Gastroesophageal sphincter (tissue), 4 donors: ENCODE measurements around the gene FANCI. TPM values are rescaled to one million over a fixed set of nuclear protein-coding genes. Genes with fewer than 3 reads are reported as not detected.

ENCODE experiments used
- ATAC-seq: fragments of 150-250 bp; one replicate; pipeline ENCODE4 v1.9.1; 2016; ENCODE audit warnings: mild to moderate bottlenecking, moderate library complexity
- H3K27ac ChIP-seq, 4 donors: fragments of 200-600 bp; sonication (generic) in 3 of 4; 1 replicate in 3 of 4; 2 replicates in 1 of 4; pipeline ENCODE4 v1.5.1; 2016 to 2019
- H3K27me3 ChIP-seq: fragments of 200-600 bp; sonication (generic); one replicate; pipeline ENCODE4 v1.5.1; 2019
- H3K36me3 ChIP-seq, 2 donors: fragments of 200-600 bp; sonication (generic); one replicate each; pipeline ENCODE4 v1.5.1; 2019; ENCODE audit warnings: control low read depth in 1 of 2
- H3K4me1 ChIP-seq, 3 donors: fragments of 200-600 bp; sonication (generic); 1 replicate in 2 of 3; 2 replicates in 1 of 3; pipeline ENCODE4 v1.5.1; 2016 to 2019; ENCODE audit warnings: control low read depth in 2 of 3
- H3K4me3 ChIP-seq, 2 donors: fragments of 200-600 bp; sonication (generic); one replicate each; pipeline ENCODE4 v1.5.1; 2019; ENCODE audit warnings: mild to moderate bottlenecking in 1 of 2, moderate library complexity in 1 of 2
- H3K9me3 ChIP-seq, 3 donors: fragments of 200-600 bp; sonication (generic); one replicate each; pipeline ENCODE4 v1.5.1; 2017 to 2019; ENCODE audit warnings: control low read depth in 2 of 3
- EP300 ChIP-seq: sonication (generic); formaldehyde crosslinking; IDR thresholded peaks from one replicate; pipeline ENCODE4 v1.6.1; 2017; ENCODE audit warnings: antibody characterized with exemption, mild to moderate bottlenecking
- POLR2A ChIP-seq, 2 donors: fragments of 450-650 bp; IDR thresholded peaks; one replicate each; pipeline ENCODE4 v1.6.1; 2017; ENCODE audit warnings: antibody characterized with exemption in 2 of 2, mild to moderate bottlenecking in 2 of 2, moderate library complexity in 1 of 2
- POLR2AphosphoS5 ChIP-seq: sonication (generic); formaldehyde crosslinking; IDR thresholded peaks from one replicate; pipeline ENCODE4 v1.6.1; 2017; ENCODE audit warnings: antibody characterized with exemption
- WGBS, 2 donors: methylation state at CpG; one replicate each; pipeline ENCODE4 v1.1.5; 2018; ENCODE audit warnings: low coverage in 1 of 2; 5-methylcytosine and 5-hydroxymethylcytosine counted together
- total RNA-seq, 4 donors: library from RNA; depleted of rRNA; stranded (reverse); fragments of >200 nt; gene quantifications; one replicate each; pipeline ENCODE4 v1.1.0, GENCODE V29; 2016
- TF ChIP-seq, protein P1 (sequence below), 4 experiments: fragments of 200-600 bp in 2 of 4; fragments of 450-650 bp in 2 of 4; sonication (generic) in 1 of 4; IDR thresholded peaks; one replicate each; pipeline ENCODE4 v1.5.1; 2017 to 2019; ENCODE audit warnings: antibody characterized with exemption in 4 of 4, mild to moderate bottlenecking in 2 of 4, moderate library complexity in 2 of 4

FANCI gene
- total RNA-seq, 4 donors from 2014 or later = 1.9 to 12.5 (median 7.1) TPM

DNA sequence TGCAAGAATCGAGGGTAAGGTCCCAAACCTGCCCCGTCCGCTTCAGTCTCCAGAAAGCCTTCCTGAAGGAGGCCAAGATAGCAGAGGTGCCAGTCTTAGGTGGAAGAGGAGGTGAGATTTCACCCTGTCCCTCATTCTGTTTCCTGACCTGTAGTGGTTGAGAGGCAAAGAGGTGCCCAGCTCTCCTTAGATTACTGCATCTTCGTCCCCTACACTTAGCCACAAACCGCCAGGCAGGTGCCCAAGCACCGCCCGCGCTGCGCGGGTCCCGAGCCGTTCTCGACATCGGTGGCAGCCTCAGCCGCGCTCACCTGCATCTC lies 114.6 kb downstream of the FANCI start:
- TF ChIP-seq EP300 (no peak), POLR2A (IDR thresholded peaks at IDR 0.05) (no peak), POLR2AphosphoS5 (no peak)
- TF ChIP-seq, protein P1, sequence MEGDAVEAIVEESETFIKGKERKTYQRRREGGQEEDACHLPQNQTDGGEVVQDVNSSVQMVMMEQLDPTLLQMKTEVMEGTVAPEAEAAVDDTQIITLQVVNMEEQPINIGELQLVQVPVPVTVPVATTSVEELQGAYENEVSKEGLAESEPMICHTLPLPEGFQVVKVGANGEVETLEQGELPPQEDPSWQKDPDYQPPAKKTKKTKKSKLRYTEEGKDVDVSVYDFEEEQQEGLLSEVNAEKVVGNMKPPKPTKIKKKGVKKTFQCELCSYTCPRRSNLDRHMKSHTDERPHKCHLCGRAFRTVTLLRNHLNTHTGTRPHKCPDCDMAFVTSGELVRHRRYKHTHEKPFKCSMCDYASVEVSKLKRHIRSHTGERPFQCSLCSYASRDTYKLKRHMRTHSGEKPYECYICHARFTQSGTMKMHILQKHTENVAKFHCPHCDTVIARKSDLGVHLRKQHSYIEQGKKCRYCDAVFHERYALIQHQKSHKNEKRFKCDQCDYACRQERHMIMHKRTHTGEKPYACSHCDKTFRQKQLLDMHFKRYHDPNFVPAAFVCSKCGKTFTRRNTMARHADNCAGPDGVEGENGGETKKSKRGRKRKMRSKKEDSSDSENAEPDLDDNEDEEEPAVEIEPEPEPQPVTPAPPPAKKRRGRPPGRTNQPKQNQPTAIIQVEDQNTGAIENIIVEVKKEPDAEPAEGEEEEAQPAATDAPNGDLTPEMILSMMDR (IDR thresholded peaks at IDR 0.05) = no peak
- Histone ChIP-seq H3K4me1 (peaks cover 0 to 34% (median 15%) of the 10 kb centered on the region in 3 donors), H3K9me3 (no peaks in the 10 kb centered on the region), H3K27me3 (peaks cover 99% of the 10 kb centered on the region), H3K27ac (no peak overlapping the region), H3K36me3 (no peaks in the 10 kb centered on the region), H3K4me3 (peak overlapping the region in 1 of 2 donors; percentile 51)
- WGBS, 2 donors = 13 to 24% methylated on average over 3 of the region's 16 CpGs
- no peak for ATAC-seq

DNA sequence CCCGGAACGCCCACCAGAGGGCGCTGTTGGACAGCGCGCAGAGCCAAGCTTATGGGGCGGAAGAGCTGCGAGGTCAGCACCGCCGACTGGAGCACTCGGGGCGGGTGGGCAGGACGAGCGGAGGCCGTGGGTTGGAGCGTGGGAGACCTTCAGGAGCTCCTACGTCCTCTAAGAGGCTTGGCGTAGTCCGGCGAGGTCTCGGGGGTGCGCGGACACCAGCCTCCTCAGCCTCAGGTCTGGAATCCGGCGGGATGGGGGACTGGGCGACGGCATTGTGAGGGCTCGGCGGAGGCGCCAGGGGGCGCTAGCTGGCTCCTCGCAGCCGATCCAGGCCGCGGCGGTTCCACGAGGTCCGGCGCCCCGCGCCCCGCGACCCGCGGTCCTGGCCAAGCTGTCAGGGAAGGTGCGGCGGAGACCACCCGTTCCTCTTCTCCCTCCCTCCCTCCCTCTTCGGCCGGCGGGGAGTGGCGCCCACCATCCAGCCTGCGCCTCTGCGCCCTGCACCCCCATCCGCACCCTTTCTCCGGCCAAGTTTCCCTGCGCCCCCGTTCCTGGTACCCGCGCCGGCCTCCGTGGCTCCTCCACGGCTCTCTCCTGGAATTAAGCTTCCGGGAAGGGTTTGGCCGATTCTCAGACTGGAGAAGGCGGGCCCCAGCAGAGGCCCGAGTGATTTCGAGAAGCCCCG lies 115.1 kb downstream of the FANCI start:
- Histone ChIP-seq H3K4me1 (peaks cover 0 to 34% (median 15%) of the 10 kb centered on the region in 3 donors), H3K9me3 (no peaks in the 10 kb centered on the region), H3K36me3 (no peaks in the 10 kb centered on the region), H3K27ac (no peak overlapping the region), H3K4me3 (peak overlapping the region; percentile 10 to 51), H3K27me3 (peaks cover 99% of the 10 kb centered on the region)
- TF ChIP-seq POLR2A (IDR thresholded peaks at IDR 0.05) = no peak
- TF ChIP-seq, protein P1 (IDR thresholded peaks at IDR 0.05) = peak in 3 of 4 experiments; percentile 93 to 98 (median 95)
- WGBS, 2 donors = 0% methylated on average over 1 of the region's 68 CpGs; no CpG with 5 or more reads in 1 of the 2 donors
- peak; percentile 88 for ATAC-seq

DNA sequence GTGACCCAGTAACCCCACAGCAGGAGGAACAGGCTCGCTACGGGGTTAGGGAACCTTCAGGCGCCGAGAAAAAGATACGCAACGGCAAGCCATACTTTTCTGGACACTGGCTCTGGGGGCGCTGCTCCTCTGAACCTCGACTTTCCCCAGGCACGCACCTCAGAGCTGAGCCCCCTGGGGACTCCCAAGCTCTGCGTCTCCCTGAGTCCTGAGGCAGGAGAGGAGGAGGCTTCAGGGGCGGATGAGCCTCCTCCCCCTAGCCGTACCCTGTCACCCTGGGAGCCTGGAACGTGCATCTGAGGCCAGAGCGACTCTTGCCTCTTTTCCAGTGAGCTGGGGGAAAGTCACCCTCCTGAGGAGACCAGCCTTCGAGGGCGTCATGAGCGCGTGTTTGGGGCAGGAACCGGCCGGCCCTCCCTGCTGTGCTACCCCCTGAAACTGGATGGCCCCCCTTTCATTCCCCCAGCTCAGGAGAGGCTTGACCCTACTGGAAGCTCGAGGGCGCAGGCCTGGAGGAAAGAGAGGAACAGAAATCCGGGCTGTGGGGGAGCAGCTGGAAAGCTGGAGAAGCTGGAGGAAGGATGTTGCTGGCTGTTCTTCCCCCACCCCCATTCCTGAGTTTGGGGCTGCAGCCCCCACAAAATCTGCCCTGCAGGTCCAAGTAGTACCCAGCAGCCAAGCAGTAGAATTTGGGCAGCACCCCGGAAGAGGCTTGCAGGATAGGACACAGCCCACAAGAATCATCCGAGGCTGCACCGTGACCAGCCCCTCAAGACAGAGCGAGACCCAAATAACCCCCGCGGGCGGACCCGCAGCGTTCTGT lies 115.9 kb downstream of the FANCI start:
- Histone ChIP-seq H3K36me3 (no peaks in the 10 kb centered on the region), H3K27ac (no peak overlapping the region), H3K4me3 (peak overlapping the region in 1 of 2 donors; percentile 51), H3K9me3 (no peaks in the 10 kb centered on the region), H3K4me1 (peaks cover 0 to 34% (median 15%) of the 10 kb centered on the region in 3 donors), H3K27me3 (peaks cover 99% of the 10 kb centered on the region)
- TF ChIP-seq POLR2AphosphoS5 (no peak), EP300 (no peak), POLR2A (IDR thresholded peaks at IDR 0.05) (no peak)
- TF ChIP-seq, protein P1 (IDR thresholded peaks at IDR 0.05) = no peak
- 0 to 3% methylated on average over 1 to 7 of the region's 32 CpGs for WGBS, 2 donors
- ATAC-seq = no peak

DNA sequence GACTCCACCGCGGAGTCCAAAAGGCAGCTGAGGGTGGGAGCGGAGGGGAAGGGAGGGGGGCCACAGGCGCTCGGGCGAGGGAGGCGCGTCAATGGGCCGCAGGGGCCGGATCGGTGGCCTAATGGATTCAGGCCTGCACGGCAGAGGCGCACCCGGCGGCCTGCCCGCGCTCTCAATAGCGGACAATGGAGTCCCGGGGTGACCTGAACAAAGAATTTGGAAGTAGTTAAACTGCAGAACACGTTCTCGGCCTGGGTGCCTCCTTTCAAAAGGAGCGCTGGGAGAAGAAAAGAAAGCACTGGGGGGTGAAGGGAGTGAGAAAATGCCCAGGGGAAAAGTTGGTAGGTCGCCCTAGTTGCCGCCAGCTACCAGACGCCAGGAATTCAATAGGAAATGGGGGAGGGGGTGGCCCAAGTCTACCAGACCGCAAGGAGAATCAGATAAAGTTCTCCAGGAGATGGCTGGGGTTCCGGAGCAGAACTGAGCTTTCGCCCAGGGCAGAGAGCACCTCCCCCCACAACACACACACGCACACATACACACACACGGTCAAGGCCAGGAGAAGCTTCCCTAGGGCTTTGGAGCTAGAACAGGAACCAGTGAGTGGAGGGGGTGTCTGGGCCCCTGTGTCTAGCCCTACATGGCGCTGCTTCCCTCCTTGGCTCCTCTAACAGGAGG lies 116.7 kb downstream of the FANCI start:
- no peak overlapping the region for H3K4me3 ChIP-seq
- peaks cover 99% of the 10 kb centered on the region for H3K27me3 ChIP-seq
- H3K9me3 ChIP-seq = no peaks in the 10 kb centered on the region
- H3K36me3 ChIP-seq = no peaks in the 10 kb centered on the region
- TF ChIP-seq POLR2A (IDR thresholded peaks at IDR 0.05) (no peak), EP300 (no peak), POLR2AphosphoS5 (no peak)
- TF ChIP-seq, protein P1 (IDR thresholded peaks at IDR 0.05) = no peak
- peaks cover 0 to 34% (median 15%) of the 10 kb centered on the region in 3 donors for H3K4me1 ChIP-seq
- no peak for ATAC-seq
- 0 to 2% methylated on average over 2 to 18 of the region's 31 CpGs for WGBS, 2 donors
- H3K27ac ChIP-seq = no peak overlapping the region
